HG02981 (cell line): Measurements from ENCODE around the gene GLI2.

Experiments used
- ATAC-seq: cut with Tn5 transposase; IDR thresholded peaks from one replicate; pipeline ENCODE4 v1.9.1; 2021; ENCODE audit warnings: mild to moderate bottlenecking, moderate library complexity; ENCODE audit not compliant: unreplicated experiment

The GLI2 gene

DNA sequence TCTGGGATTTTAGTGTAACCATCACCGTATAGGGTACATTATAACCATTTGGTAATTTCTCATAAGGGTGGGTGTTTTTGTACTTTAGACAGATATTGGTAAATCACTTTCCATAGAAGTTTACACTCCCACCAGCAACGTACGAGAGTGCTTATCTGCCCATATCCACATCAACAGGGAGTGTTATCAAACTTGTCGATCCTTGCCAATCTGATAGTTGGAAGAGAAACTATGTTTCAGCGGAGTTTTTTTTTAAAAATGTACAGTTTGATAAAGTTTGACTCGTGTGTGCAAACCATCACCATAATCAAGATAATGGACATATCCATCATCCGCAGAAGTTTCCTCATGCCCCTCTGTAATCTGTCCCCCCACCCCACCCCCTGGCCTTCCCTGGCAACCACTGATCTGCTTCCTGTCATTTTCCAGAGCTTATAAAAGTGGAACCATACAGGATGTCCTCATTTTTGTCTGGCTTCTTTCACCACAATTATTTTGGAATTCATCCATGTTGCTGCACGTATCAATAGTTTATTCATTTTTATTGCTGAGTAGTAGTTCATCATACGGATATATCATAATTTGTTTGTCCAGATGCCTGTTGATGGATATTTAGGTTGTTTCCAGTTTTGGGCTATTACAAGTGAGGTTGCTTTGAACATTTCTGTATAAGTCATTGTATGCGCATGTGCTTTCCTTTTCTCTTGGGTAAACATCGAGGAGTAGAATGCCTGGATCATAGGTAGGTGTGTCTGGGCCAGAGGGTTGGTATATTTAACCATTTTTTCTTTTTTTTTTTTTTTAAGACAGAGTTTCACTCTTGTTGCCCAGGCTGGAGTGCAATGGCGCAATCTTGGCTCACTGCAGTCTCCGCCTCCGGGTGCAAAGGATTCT is 18.6 kb downstream of the GLI2 start:
- ATAC-seq, result no peak

DNA sequence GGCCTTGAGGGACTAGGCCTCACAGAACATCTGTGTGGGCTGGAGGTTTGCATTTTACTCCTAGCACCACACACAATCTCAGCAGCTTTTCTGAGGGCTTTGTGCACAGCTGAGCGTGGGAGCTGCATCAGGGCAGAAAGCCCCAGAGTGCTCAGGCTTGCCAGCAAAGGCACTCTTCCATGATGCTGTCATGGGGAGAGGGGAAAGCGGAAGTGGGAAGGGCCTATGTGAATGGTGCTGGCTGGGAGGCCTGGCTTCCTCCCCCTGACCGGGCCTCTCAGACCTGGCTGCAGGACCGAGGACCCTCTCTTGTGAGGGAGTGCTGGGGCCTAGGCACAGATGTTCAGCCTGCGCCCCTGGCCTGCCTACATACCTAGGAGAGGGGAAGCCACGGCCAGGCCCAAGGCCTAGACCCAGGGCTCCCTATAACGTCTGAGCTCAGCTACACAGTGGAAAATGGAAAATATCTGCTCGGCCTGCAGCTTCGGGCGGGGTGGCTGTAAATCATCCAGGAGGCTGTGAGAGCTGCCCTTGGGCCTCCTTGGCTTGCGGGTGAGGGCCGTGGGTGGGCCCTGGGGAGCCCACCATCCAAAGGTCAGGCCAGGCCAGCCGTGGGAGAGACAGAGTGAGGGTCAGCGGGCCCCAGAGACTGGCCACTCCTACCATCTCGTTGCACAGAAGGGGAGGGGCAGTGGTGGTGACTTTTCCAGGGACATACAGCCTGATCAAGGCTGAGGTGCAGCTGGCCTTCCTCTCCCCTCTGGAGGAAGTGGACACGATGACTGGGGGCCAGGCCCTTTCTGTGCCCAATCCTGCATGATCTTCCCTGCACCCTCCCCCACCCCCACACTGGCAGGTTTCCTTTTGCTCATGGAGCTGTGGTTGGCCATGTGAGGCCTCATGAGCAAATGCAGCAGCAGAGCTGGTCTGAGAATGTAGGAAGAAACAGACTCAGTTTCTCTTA is 22.8 kb downstream of the GLI2 start:
- ATAC-seq, result no peak

DNA sequence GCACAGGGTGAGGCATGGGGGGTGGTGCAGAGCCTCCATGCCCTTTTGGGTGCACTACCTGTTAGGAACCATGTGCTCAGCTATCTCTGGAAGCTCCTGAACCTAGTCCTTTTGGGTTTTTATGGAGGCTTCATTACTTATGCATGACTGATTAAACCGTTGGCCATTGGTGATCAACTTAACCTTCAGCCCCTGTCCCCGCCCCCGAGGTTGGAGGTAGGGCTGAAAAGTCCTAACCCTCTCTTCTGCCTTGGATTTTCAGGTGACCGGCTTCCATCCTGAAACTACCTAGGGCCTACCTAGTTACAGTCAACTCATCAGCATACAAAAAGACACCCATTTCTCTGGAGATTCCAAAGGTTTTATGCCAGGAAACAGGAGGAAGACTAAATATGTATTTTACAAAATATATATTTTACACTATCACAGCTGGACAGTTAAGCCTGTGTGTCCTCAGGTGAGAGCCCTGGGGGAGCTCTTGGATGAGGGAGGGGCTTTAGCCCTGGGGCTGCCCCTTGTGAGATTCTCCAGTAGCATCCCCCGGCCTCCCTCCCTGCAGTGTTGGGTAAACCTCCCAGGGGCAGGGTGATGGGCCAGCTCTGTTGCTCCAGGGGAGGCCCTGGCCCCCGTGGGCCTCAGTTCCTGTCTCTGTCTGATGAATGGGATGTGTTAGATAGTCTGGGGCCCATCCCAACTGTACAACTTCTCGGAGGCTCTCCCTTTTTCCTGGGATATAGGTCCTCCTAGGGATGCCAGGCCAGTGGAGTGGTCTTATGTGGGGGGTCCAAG is 24.1 kb downstream of the GLI2 start:
- no peak for ATAC-seq

DNA sequence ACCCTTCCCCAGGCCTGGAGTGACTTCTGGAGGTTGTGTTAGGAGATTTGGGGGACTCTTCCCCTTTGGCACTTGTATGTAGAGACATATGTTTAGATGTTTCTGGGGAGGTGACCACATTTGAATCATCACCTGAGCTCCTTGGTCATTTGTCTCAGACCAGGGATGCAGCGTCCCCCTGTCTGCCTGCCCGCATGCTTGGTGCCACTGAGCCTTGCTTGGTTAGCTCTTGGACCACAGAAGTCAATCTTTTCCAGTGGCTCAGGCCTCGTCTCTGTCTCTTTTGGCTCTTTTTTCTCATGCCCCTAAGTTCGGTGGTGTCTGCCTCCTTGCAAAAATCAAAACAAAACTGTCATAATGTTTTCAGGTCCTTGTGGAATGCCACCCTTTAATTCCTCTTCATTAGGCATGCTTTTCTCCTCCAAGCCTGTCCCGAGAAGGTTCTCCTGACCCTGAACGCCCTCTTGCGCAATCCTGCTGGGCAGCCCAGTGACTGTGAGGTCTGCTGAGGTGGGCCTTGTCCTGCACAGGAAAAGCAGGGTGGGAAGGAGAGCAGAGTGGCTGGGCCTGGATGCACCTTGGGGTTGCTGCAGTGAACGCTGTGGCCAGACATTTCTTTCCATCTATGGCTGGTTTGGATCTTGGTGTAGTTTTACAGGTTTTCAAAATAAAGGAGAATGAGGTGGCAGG is 24.9 kb downstream of the GLI2 start:
- ATAC-seq, result no peak

DNA sequence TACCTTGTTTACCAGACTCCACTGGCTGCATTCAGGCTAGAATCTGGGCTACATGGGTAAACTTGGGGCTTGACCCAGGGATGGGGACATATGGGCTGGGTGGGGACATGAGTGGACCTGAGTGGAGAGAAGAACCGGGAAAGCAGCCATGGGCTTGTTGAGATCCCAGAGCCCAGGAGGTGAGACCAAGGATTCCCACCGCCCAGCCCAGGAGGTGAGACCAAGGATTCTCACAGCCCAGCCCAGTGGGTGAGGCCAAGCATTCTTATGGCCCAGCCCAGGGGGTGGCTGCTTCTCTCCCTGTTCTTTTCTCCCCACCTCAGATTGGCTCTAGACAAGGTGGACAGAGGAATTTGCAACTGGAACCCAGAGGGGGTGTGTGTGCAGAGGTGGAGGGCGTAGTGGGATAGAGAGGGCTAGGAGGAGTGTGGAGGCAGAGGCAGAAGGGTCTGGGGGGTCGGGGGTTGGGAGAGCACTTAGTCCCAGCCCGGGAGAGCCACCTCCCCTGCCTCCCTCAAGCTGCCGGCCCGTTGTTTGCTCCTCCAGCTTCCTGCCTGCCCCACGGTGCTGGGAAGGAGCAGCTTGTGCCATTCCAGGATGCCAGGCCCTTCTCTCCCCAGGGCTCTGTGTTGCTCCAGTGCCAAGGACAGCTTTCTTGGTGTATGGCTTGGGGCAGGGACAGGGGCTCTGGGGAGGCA is 25.6 kb downstream of the GLI2 start:
- ATAC-seq, result no peak

DNA sequence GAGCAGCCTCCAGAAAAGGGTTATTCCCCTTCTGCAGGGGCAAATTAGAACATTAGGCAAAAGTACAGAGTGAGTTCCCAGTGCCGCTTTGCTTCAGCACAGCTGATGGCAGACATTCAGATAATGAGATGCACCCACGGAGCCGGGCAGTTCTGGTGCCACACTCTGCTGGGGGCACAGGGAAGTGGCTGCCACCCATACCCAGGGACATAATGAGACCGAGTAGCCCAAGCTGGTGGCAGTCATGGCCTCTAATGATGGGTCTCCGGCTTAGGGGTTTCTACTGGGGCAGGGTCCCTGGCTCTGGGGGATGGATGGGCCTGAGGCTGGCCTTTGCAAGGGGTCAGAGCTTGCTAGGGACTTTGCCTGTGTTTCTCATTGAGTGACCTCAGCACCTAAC is 26.2 kb downstream of the GLI2 start:
- ATAC-seq, result no peak

DNA sequence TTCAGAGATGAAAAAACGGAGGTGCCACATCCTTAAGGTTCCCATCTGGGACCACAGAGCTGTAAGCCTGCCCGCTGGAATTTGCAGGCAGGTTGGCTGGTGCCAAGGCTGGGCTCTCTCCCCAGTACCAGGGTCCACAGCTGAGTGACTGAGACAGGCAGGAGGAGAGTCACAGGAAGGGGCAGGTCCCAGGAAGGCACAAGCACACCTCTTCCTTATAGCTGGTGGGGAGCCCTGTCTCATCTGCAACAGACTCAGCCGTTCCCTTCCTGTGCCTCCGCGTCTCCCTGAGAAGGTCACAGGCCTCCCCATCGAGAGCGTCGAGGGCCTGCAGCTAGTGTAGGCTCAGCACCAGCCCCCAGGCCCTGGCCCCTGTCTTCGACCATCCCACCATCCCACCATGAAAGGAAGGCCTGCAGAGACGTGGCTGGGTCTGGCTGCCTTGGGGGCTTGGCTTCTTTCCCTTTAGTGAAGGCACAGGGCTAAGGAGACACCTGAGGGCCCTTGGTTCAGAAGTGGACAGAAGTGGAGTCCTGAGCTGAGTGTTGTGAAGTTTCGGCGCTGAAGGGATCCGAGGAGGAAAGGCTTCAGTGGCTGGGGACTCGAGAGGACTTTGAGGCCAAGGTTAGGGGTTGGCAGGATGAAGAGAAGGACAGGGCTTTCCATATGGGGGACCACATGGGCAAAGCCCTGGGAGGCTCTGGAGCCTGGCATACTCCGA is 26.8 kb downstream of the GLI2 start:
- ATAC-seq, result no peak

DNA sequence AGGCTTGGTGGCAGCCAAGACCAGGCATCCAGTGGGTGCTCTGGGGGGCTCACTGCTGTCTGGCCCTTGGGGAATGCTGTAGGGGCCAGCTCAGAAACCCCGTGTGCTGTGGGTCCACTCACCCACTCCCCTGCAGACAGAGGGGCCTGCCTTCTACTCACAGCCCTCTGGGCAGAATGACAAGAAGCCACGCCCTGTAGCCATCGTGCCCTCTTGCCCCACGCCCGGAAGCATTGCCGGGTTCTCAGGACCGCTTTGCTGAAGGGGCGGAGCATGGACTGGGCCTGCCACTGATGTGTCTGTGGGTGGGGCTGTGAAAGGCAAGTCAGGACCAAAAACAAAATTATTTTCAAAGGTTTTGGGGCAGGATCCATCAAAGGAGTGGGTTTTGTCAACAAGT is 27.8 kb downstream of the GLI2 start:
- ATAC-seq, result no peak

DNA sequence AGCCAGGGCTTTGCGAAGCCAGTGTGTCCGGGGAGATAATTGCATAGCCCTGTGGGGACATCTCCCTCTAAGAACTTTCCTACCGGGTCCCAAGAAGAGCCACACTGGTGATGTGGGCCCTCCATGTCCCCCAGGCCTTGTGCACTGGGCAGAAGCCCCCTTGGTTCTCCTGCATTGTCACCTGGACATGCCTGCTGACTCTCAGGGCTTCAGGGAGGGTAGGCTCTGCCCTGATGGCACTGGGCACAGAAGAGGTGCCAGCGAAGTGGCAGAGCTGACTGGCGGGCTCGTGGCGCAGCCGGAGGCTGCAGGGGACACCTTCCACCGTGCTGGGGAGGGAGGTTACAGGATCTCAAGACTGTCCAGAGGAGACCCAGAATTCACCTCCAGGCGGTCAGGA is 28.3 kb downstream of the GLI2 start:
- ATAC-seq, result no peak

DNA sequence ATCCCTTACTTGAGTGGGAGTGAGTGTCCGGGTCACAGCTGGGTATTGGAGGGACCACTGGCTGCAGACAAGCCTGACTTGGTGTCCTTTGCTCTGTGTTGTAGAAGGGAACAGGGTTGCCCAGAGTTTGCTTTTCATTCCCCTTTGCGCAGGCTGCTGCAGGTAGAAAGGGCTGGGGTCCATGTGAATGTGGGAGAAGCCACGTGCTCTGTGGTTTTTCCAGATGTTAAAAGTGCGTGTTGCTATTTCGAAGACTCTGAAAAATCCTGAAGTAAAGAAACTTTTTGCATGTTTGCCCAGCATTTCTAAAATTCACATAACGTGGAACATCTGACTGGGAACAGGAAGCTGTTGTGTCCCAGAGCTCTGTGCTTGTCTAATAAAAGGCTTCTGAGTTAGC is 28.8 kb downstream of the GLI2 start:
- no peak for ATAC-seq

DNA sequence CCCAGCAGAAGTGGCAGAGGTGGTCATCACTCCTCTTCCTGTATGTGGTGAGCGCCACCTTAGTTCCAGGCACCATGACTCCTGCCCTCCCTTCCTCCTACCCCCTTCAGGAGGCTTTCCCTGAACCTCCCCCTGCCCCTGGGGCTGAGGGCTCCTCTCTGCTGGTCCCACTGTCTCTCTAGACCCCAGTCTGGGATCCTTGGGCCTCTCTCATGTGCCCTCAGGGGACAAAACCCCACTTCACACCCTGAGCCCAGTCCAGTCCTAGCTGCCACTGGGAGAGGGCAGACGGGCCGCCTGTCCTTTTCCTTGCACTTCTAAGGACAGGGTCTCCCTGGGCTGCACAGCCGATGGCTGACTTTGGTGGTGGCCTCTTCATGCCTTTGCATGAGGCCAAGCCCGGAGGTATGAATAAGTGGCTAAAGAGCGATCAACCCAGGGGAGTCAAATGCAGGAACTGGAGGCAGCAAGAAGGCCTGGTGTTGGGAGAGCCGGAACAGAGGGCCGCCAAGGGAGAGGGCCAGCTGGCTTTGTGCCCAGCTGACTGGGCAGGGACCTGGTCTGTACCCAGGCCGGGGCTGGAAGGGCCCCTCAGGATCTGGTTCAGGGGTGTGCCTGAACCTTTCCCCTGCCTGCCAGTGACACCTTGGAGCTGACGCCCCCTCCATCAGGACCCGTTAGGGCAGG is 29.5 kb downstream of the GLI2 start:
- no peak for ATAC-seq

DNA sequence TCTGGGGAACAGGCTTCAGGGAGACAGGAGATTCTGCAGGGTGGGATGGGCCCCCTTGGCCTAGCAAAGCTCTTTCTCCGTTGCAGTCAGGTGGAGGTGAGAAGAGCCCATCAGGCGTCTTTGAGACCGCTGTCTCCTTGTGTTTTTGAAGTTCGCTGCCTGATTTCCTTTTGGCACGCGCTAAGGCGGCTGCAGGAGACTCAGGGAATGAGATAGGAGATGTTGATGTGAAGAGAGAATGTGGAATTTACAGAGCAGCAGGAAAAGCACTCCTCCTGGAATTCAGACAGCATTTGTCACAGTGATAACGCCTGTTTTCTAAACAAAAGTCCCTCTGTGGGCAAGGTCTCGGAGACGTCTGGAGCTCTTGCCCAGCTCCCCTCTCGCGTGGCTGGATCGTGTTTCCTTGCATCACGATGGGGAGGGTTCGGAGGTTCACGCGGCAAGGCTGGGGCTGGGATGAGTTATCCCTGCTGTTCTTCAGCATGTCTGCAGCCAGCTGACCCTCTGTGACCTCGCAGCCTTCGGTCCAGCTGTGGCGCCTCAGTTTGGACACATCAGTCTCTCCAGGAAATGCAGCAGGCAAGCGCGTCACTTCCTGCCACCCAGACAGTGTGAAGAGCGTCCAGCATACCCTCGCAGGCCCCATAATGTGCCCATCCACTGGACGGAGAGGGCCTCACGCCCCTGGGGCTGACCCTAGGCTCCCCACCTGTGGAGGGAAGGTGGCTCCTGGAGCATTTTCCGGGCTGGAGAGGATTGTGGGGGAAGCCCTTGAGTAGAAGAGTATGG is 30.2 kb downstream of the GLI2 start:
- no peak for ATAC-seq

DNA sequence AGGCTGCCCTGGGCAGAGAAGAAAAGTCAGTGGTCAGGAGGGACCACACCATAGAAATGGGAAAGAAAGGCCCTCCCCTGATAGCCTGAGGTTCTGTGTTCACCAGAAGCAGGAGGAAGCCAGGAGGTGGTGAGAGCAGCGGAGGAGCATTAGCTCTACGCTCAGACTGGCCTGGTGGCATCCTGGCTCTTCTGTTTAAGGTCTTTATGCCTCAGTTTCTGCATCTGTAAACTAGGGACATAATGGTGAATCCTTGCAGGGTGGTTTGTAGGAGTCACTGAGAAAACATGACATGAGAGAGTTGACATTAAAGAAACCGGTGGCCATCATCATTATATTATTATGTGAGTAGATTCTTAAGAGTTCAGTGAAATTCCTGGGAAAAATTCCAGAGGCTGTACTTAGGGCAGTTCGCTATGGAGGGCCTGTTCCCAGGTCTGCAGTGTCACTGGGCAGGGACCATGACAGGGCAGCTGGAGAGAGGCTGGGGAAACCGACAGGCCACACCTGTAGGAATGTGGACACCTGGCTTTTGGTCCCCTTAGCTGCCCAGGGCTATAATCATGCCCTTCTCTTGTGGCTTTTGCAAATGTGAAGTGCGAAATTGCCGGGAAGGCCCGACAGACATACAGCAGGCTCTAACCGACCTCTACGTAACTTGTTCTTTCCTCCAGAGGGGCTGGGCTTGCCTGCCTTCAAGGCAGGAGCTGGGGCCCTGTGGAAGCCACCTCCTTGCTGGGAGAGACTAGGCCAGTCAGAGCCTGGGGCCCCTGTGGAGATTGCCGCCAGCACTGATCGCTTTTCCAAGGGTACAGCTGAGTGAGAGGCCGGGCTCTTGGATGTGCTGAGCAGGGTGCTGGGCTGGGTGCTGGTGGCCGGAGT is 31.0 kb downstream of the GLI2 start:
- ATAC-seq, result no peak

DNA sequence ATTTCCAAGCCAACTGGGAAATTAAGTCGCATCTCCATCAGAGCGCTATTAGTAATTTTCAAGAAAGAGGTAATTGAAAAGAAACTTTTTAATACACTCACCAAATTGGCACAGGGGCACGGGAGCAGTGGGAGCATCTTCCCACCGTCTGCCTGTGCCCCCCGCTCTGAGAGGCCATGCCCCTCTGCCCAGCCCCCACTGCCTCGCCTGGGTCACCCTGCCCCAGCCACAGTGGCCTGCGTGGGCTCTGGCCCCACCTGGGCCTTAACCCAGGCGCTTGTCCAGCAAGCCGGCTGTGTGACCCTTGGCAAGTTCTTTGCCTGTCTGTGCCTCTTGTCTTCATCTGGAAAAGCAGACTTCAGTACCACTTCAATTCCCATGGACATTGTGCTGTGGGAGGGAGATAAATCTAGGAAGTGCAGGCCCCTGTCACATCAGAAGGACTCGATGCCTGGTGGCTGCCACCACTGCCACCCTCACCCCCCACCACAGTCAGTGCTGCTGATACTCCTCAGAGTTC is 31.9 kb downstream of the GLI2 start:
- no peak for ATAC-seq

DNA sequence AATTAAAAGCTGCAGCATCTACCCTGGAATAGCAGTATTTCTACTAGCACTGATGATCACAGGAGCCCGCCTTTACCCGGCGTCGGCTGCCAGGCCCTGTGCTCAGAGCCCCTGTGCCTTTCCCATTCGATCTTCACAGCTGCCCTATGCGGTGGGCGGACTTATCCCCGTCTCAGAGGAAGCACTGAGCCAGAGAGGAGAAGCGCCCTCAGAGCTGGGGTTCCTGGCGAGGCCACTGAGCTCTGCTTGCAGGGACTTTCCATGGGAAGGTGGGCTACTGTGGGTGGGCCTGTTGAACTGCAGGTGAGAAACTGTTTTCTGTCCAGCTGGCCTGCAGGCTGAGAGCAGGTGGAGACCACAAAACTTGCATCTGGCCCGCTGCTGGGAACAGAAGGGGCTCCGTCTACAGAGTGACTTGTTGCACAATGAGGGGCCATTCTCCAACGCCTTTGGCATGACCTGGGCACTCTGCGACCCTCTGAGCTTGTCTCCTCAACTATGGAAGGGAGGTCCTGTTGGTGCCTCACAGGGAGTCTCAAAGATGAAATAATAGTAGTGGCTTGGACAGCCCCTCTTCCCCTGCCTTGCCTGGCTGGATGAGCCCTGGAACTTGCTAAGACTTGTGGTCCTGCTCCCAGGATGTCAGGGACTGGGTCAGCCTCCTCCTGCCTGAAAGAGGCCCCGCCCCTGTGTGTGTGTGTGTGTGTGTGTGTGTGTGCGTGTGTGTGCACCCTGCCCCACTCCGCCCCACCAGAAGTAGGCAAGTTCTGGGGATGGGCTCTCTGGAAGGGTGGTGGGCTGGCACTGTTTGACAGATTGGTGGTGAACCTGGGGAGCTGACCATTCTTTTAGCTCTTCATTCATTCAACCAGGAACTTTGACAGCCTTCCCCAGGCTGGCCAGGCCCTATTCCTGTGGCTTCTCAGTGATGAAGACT is 32.7 kb downstream of the GLI2 start:
- no peak for ATAC-seq
